Measurements from ENCODE around the gene FDXR.

Gene FDXR

GRCh38 chr17:74903034-74903433 is 30.2 kb upstream of the FDXR start:
- DNase-seq: no peak
- H3K4me3 Mint-ChIP-seq: no peak overlapping the region
- peaks cover 54% of the 10 kb centered on the region for H3K27me3 Mint-ChIP-seq (ENCODE audit: low read depth, poor library complexity)
- no peak for TF ChIP-seq CTCF (IDR thresholded peaks at IDR 0.05)
- peaks cover 6% of the 10 kb centered on the region for H3K4me1 Mint-ChIP-seq
- H3K9me3 Mint-ChIP-seq: no peaks in the 10 kb centered on the region
- no peak overlapping the region for H3K27ac Mint-ChIP-seq
- no peaks in the 10 kb centered on the region for H3K36me3 Mint-ChIP-seq (ENCODE audit: low read depth)

- peaks cover 64% of the 10 kb centered on the region for H3K27me3 Mint-ChIP-seq (ENCODE audit: low read depth, poor library complexity)
- no peak for TF ChIP-seq CTCF (IDR thresholded peaks at IDR 0.05)
- DNase-seq: no peak
- no peaks in the 10 kb centered on the region for H3K9me3 Mint-ChIP-seq
- no peak overlapping the region for H3K4me3 Mint-ChIP-seq
- no peaks in the 10 kb centered on the region for H3K36me3 Mint-ChIP-seq (ENCODE audit: low read depth)
- H3K4me1 Mint-ChIP-seq: peaks cover 6% of the 10 kb centered on the region
- no peak overlapping the region for H3K27ac Mint-ChIP-seq
Measured at GRCh38 chr17:74901353-74902135, 28.8 kb upstream of the FDXR start.

- no peaks in the 10 kb centered on the region for H3K9me3 Mint-ChIP-seq
- no peak overlapping the region for H3K27ac Mint-ChIP-seq
- H3K4me1 Mint-ChIP-seq: no peaks in the 10 kb centered on the region
- no peaks in the 10 kb centered on the region for H3K36me3 Mint-ChIP-seq (ENCODE audit: low read depth)
- DNase-seq: no peak
- TF ChIP-seq CTCF (IDR thresholded peaks at IDR 0.05): no peak
- peaks cover 78% of the 10 kb centered on the region for H3K27me3 Mint-ChIP-seq (ENCODE audit: low read depth, poor library complexity)
- H3K4me3 Mint-ChIP-seq: no peak overlapping the region
Measured at GRCh38 chr17:74900208-74900607, 27.4 kb upstream of the FDXR start.

- Mint-ChIP-seq H3K27ac (no peak overlapping the region), H3K27me3 (ENCODE audit: low read depth, poor library complexity) (peaks cover 89% of the 10 kb centered on the region), H3K4me1 (peaks cover 11% of the 10 kb centered on the region), H3K36me3 (ENCODE audit: low read depth) (no peaks in the 10 kb centered on the region), H3K4me3 (no peak overlapping the region), H3K9me3 (no peaks in the 10 kb centered on the region)
- TF ChIP-seq CTCF (IDR thresholded peaks at IDR 0.05): no peak
- no peak for DNase-seq
Measured at GRCh38 chr17:74898376-74898946, 25.7 kb upstream of the FDXR start.

GRCh38 chr17:74893936-74894671 is 21.3 kb upstream of the FDXR start:
- Mint-ChIP-seq H3K4me3 (peak overlapping the region; percentile 78), H3K4me1 (peaks cover 21% of the 10 kb centered on the region), H3K27ac (no peak overlapping the region), H3K27me3 (ENCODE audit: low read depth, poor library complexity) (peaks cover 98% of the 10 kb centered on the region), H3K36me3 (ENCODE audit: low read depth) (no peaks in the 10 kb centered on the region), H3K9me3 (no peaks in the 10 kb centered on the region)
- no peak for DNase-seq
- no peak for TF ChIP-seq CTCF (IDR thresholded peaks at IDR 0.05)
